HEK293 (cell line): Measurements from ENCODE around the gene ETS2.

Experiments used
- CTCF ChIA-PET: fragments of 350-600 bp; formaldehyde crosslinking; extraction: SDS; loops from one replicate; lab custom pipeline; 2021; ENCODE audit warnings: antibody characterized with exemption; lab: Yijun Ruan, JAX
- POLR2A ChIA-PET: fragments of 300-600 bp; formaldehyde crosslinking; extraction: SDS; loops from one replicate; lab custom pipeline; 2020; ENCODE audit warnings: antibody characterized with exemption, inconsistent platforms; lab: Yijun Ruan, JAX
- H3K27ac ChIP-seq: fragments of 200-500 bp; sonication (Bioruptor generic); 2 replicates; pipeline ENCODE4 v1.5.1; 2014; ENCODE audit warnings: low read depth, low read length, control low read depth, inconsistent platforms; ENCODE audit errors: extremely low read depth
- H3K36me3 ChIP-seq, 2 experiments: fragments of 200-500 bp in 1 of 2; sonication (Bioruptor generic) in 1 of 2; 1 replicate in 1 of 2; 2 replicates in 1 of 2; pipeline ENCODE4 v1.5.1; 2014 to 2017; ENCODE audit warnings: inconsistent platforms in 2 of 2, low read length in 2 of 2; ENCODE audit not compliant: control insufficient read depth in 2 of 2, insufficient read depth in 1 of 2
- H3K4me1 ChIP-seq: fragments of 200-500 bp; sonication (Bioruptor generic); 2 replicates; pipeline ENCODE4 v1.5.1; 2014; ENCODE audit warnings: mild to moderate bottlenecking, low read length, inconsistent platforms; ENCODE audit not compliant: control insufficient read depth, insufficient read depth
- H3K4me3 ChIP-seq: 2 replicates; pipeline ENCODE4 v1.5.1; 2011; ENCODE audit warnings: low read depth, mild to moderate bottlenecking, control low read depth, low read length, moderate library complexity
- H3K9me3 ChIP-seq: fragments of 200-500 bp; sonication (Bioruptor generic); 2 replicates; pipeline ENCODE4 v1.5.1; 2014; ENCODE audit warnings: low read depth, low read length, inconsistent platforms; ENCODE audit not compliant: control insufficient read depth, insufficient read depth
- CTCF ChIP-seq: fragments of 450-650 bp; formaldehyde crosslinking; IDR thresholded peaks from 2 replicates; pipeline ENCODE4 v1.5.1; 2016; ENCODE audit warnings: missing biosample characterization, missing genetic modification characterization
- KLF10 ChIP-seq: fragments of 450-650 bp; IDR thresholded peaks from 2 replicates; pipeline ENCODE4 v1.5.1; 2018; ENCODE audit warnings: missing biosample characterization, mild to moderate bottlenecking, missing genetic modification characterization
- KLF7 ChIP-seq: fragments of 450-650 bp; formaldehyde crosslinking; IDR thresholded peaks from 2 replicates; pipeline ENCODE4 v1.5.1; 2016; ENCODE audit warnings: missing biosample characterization, missing genetic modification characterization, borderline replicate concordance
- PRDM1 ChIP-seq: fragments of 450-650 bp; formaldehyde crosslinking; IDR thresholded peaks from 2 replicates; pipeline ENCODE4; 2016; ENCODE audit warnings: missing biosample characterization, missing genetic modification characterization
- REST ChIP-seq: fragments of 450-650 bp; formaldehyde crosslinking; IDR thresholded peaks from 2 replicates; pipeline ENCODE4 v1.5.1; 2016; ENCODE audit warnings: missing biosample characterization, missing genetic modification characterization
- SCRT1 ChIP-seq: fragments of 450-650 bp; formaldehyde crosslinking; IDR thresholded peaks from 2 replicates; pipeline ENCODE4 v1.5.1; 2016; ENCODE audit warnings: missing biosample characterization, missing genetic modification characterization, borderline replicate concordance
- SETDB1 ChIP-seq: IDR thresholded peaks from one replicate; pipeline ENCODE4 v1.6.1; 2017; ENCODE audit warnings: mild to moderate bottlenecking, low read length, moderate library complexity, mixed read lengths; ENCODE audit not compliant: insufficient read length
- ZBTB8A ChIP-seq: fragments of 450-650 bp; formaldehyde crosslinking; IDR thresholded peaks from 2 replicates; pipeline ENCODE4 v1.5.1; 2016; ENCODE audit warnings: missing biosample characterization, missing genetic modification characterization
- ZFP69B ChIP-seq: fragments of 450-650 bp; formaldehyde crosslinking; IDR thresholded peaks from 2 replicates; pipeline ENCODE4 v1.5.1; 2016; ENCODE audit warnings: missing biosample characterization, missing genetic modification characterization
- ZNF114 ChIP-seq: fragments of 450-650 bp; formaldehyde crosslinking; IDR thresholded peaks from 2 replicates; pipeline ENCODE4 v1.5.0; 2017; ENCODE audit warnings: missing biosample characterization, missing genetic modification characterization
- ZNF155 ChIP-seq: fragments of 450-650 bp; formaldehyde crosslinking; IDR thresholded peaks from 2 replicates; pipeline ENCODE4 v1.5.1; 2016; ENCODE audit warnings: missing biosample characterization, missing genetic modification characterization
- ZNF26 ChIP-seq: fragments of 450-650 bp; formaldehyde crosslinking; IDR thresholded peaks from 2 replicates; pipeline ENCODE4 v1.5.1; 2016; ENCODE audit warnings: missing biosample characterization, missing genetic modification characterization
- ZNF266 ChIP-seq: fragments of 450-650 bp; formaldehyde crosslinking; IDR thresholded peaks from 2 replicates; pipeline ENCODE4 v1.5.1; 2016; ENCODE audit warnings: missing biosample characterization, missing genetic modification characterization, low read depth
- ZNF366 ChIP-seq: fragments of 450-650 bp; formaldehyde crosslinking; conservative IDR thresholded peaks from 2 replicates; pipeline ENCODE4 v1.5.1; 2016; ENCODE audit warnings: missing biosample characterization, missing genetic modification characterization
- ZNF404 ChIP-seq: fragments of 450-650 bp; formaldehyde crosslinking; IDR thresholded peaks from 2 replicates; pipeline ENCODE4 v1.5.1; 2017; ENCODE audit warnings: missing biosample characterization, missing genetic modification characterization
- ZNF510 ChIP-seq: fragments of 450-650 bp; formaldehyde crosslinking; IDR thresholded peaks from 2 replicates; pipeline ENCODE4 v1.5.1; 2018; ENCODE audit warnings: mild to moderate bottlenecking, missing genetic modification characterization, missing biosample characterization; ENCODE audit not compliant: insufficient replicate concordance
- ZNF558 ChIP-seq: fragments of 450-650 bp; formaldehyde crosslinking; IDR thresholded peaks from 2 replicates; pipeline ENCODE4 v1.5.1; 2016; ENCODE audit warnings: missing biosample characterization, missing genetic modification characterization
- ZNF600 ChIP-seq: fragments of 450-650 bp; formaldehyde crosslinking; IDR thresholded peaks from 2 replicates; pipeline ENCODE4 v1.5.1; 2016; ENCODE audit warnings: missing biosample characterization, missing genetic modification characterization
- ZNF610 ChIP-seq: fragments of 450-650 bp; formaldehyde crosslinking; IDR thresholded peaks from 2 replicates; pipeline ENCODE4 v1.5.1; 2016; ENCODE audit warnings: missing biosample characterization, missing genetic modification characterization, borderline replicate concordance
- ZNF639 ChIP-seq: fragments of 450-650 bp; formaldehyde crosslinking; IDR thresholded peaks from 2 replicates; pipeline ENCODE4 v1.5.1; 2016; ENCODE audit warnings: missing biosample characterization, missing genetic modification characterization
- ZNF692 ChIP-seq: fragments of 450-650 bp; formaldehyde crosslinking; IDR thresholded peaks from 2 replicates; pipeline ENCODE4 v1.5.1; 2016; ENCODE audit warnings: missing biosample characterization, missing genetic modification characterization
- ZNF776 ChIP-seq: fragments of 450-650 bp; formaldehyde crosslinking; IDR thresholded peaks from 2 replicates; pipeline ENCODE4 v1.5.0; 2017; ENCODE audit warnings: missing biosample characterization, missing genetic modification characterization, borderline replicate concordance
- ZNF792 ChIP-seq: fragments of 450-650 bp; formaldehyde crosslinking; IDR thresholded peaks from 2 replicates; pipeline ENCODE4 v1.5.1; 2016; ENCODE audit warnings: missing biosample characterization, missing genetic modification characterization
- ZSCAN23 ChIP-seq: fragments of 450-650 bp; formaldehyde crosslinking; IDR thresholded peaks from 2 replicates; pipeline ENCODE4 v1.5.1; 2016; ENCODE audit warnings: missing biosample characterization, missing genetic modification characterization
- TF ChIP-seq, protein P1 (sequence below): fragments of 450-650 bp; formaldehyde crosslinking; IDR thresholded peaks from 2 replicates; pipeline ENCODE4 v1.5.1; 2017; ENCODE audit warnings: missing biosample characterization, missing genetic modification characterization

ETS2 gene

GRCh38 chr21:38804789-38805327 is 871 bp upstream of the ETS2 start (continued):
- no peak for TF ChIP-seq KLF10 (tag by site-specific recombination)
- TF ChIP-seq CTCF (tag by site-specific recombination), result peak; percentile 47
- no peak for TF ChIP-seq ZSCAN23 (tag by site-specific recombination)
- TF ChIP-seq REST, result 0 out of 2 replicates have a peak, but pooled peaks have one; percentile 45
- TF ChIP-seq ZNF155 (tag by site-specific recombination), result no peak
- TF ChIP-seq ZNF366, result no peak
- TF ChIP-seq ZNF114, result no peak
- no peak for TF ChIP-seq ZNF639 (tag by site-specific recombination)
- no peak for TF ChIP-seq ZNF404
- TF ChIP-seq ZNF558 (tag by site-specific recombination), result no peak
- TF ChIP-seq ZNF26 (tag by site-specific recombination), result no peak
- TF ChIP-seq ZNF600 (tag by site-specific recombination), result no peak
- no peak for TF ChIP-seq ZNF792 (tag by site-specific recombination)
- TF ChIP-seq ZFP69B, result no peak
- TF ChIP-seq KLF7 (tag by site-specific recombination), result no peak
- TF ChIP-seq ZNF266 (tag by site-specific recombination), result no peak
- no peak for TF ChIP-seq PRDM1 (tag by site-specific recombination)
- TF ChIP-seq ZNF776, result no peak

GRCh38 chr21:38806153-38806941 is 618 bp downstream of the ETS2 start:
- Histone ChIP-seq H3K36me3 (peaks cover 1 to 16% of the 10 kb centered on the region in 2 experiments; a peak in 1 of 3 replicates), H3K9me3 (no peaks in the 10 kb centered on the region), H3K27ac (peak overlapping the region; percentile 77), H3K4me3 (peak overlapping the region; percentile 80), H3K4me1 (peaks cover 6% of the 10 kb centered on the region)
- POLR2A ChIA-PET, result interaction anchor here (0.6 to 2.0 kb wide), 8 partner anchors 8 to 507 kb away, joined by 3 to 9 read pairs (median 4); no protein-coding TSS in a partner anchor
- CTCF ChIA-PET, result interaction anchor here (1.0 kb wide), 1 partner anchor 72 kb away, joined by 6 read pairs; no protein-coding TSS in a partner anchor
- TF ChIP-seq, protein P1, sequence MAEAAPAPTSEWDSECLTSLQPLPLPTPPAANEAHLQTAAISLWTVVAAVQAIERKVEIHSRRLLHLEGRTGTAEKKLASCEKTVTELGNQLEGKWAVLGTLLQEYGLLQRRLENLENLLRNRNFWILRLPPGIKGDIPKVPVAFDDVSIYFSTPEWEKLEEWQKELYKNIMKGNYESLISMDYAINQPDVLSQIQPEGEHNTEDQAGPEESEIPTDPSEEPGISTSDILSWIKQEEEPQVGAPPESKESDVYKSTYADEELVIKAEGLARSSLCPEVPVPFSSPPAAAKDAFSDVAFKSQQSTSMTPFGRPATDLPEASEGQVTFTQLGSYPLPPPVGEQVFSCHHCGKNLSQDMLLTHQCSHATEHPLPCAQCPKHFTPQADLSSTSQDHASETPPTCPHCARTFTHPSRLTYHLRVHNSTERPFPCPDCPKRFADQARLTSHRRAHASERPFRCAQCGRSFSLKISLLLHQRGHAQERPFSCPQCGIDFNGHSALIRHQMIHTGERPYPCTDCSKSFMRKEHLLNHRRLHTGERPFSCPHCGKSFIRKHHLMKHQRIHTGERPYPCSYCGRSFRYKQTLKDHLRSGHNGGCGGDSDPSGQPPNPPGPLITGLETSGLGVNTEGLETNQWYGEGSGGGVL, result no peak
- TF ChIP-seq ZBTB8A (tag by site-specific recombination) (peak; percentile 36; the same call in 1 of the 2 replicates), ZNF692 (0 out of 2 replicates have a peak, but pooled peaks have one; percentile 25), ZNF610 (tag by site-specific recombination) (0 out of 2 replicates have a peak, but pooled peaks have one; percentile 21), SETDB1 (no peak), ZNF510 (tag by site-specific recombination) (no peak), SCRT1 (tag by site-specific recombination) (no peak)
